Stimulated activated CD4-positive, alpha-beta T cell treated with anti-CD3 and anti-CD28 coated beads, Interleukin-1b, Interleukin-23, amount 100 ng/mL, for 48 hours (primary cell): ENCODE results near the gene KSR2.

ENCODE experiments used
- DNase-seq: peaks from one replicate; pipeline ENCODE4 v3.0.0-alpha.2; 2020

KSR2 gene

DNA sequence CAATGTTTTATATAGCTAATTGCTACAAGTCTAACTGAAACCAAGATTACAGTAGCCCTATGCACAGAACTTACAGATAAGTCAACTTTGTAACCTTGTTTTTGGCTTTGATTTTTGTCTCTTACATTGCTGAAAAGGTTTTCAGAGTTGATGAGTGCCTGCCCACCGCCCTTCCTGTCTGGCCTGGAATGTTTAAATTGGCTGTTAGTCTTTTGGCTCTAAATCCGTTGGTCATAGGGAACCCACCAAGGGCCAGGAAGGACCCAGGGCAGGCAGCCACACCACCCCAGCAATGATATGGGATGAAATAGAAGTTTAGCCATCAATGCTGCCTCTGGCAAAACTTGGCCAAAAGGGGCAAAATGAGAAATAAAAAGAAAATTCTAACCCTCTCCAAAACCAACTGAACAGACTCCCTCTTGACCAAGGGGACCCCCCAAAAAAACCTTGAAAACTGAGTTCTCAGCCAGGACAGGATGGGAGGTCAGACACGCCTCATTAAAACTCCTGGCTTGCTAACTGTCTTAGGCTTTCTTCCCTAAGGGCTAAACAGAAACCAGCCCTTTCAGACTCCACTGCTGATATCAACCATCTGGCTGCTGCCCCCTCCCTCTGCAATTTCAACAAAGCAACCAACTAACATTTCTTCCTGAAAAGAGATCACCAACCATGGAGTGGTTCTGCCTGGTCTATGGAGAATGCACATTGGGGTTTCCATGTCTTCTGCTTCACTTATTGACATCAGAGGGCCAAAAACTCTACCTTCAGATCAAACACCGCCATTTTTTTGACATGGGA, 365.3 kb downstream of the KSR2 start:
- no peak for DNase-seq

DNA sequence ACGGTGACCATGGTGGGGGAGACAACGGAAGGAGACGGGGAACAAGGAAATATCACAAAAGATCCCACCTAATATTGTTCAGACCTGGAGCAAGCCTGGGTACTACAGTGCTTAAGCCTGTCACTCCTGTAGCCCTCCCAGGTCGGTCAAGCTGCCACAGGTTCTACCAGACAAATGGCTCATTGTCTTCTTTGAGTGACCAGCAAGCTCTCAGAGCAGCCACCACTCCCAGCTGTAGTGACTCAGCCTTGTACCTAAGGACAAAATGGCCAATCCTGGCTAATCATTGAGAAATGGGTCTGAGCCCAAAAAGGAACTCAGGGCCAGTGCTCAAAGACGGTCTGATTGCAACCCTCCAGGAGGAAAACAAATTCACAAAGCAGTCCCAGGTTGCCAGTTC, 368.9 kb downstream of the KSR2 start:
- DNase-seq, result no peak

DNA sequence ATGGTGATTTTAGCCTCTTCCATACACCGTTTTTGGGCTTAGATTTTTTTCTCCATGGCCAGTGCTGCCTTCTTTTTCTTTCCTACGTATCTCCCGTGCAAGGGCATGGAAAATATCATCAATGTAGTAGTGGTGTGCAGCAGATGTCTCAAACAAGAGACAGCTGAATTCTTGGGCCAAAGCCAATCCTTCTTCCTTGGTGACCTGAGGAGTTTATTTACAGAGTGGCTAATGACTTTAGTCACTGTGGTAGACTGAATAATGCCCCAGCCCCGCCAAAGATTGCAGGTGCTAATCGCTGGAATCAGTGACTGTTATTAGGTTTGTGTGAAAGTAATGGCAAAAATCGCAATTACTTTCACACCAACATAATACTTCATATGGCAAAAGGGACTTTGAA, 371.8 kb downstream of the KSR2 start:
- DNase-seq, result no peak

DNA sequence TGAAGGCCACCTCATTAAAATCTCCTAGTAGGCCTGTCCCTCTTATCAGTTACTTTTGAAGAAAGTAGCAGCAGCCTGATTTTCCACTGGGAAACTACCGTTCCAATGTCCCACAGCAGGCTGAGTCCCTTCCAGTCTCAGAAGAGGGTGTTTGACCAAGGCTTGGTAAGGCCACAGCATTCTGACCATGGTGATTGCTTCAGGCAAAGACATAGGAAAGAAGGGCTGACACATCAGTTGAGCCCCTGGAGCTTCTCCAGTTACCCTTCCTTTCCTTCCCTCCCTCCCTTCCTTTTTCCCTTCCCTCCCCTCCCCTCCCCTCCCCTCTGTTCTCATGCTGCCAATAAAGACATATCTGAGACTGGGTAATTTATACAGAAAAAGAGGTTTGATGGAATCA, 373.0 kb downstream of the KSR2 start:
- DNase-seq, result no peak

DNA sequence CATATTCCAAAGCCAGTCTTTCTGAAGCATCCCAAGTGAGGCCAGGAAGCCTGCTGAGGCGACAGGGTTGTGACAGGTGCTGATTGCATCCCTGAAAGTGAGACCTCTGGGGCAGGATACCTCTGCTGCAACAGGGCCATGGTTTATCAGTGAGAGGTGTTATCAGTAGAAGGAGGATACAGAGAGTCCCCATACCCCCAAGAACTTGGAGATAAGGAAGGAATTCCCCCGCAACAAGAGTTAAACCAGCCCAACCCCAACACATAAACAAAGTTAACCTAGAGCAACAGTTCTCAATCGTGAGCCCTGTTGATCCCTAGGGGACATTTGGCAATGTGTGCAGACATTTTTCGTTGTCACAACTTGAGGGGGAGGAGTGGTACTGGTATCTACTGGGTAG, 374.3 kb downstream of the KSR2 start:
- no peak for DNase-seq

DNA sequence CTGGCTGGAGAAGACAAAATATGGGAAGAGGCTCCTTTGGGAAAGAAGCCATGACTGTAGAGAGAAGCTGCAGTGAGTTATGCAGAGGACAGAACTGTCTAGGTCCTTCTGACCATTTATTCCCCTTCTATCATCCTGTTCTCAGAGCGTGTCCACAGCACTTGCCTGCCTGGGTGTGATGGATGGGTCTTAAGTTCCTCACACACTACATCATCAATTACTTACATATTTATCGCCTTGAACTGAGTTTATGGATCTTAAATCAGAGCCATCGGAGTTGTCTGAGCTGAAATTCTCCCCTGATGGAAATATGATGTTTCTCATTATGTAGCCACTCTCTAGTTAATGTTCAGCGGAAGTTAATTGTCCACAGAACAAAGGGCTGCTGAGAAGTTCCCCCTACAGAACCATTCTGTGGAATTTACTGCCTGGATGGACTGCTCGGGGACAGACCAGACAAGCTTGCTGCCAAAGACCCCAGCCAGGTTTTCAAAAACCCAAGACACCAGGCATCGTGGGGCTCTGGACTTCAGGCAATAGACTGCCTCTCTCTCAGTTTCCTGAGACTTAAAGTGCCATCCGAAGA, 374.9 kb downstream of the KSR2 start:
- DNase-seq, result no peak

DNA sequence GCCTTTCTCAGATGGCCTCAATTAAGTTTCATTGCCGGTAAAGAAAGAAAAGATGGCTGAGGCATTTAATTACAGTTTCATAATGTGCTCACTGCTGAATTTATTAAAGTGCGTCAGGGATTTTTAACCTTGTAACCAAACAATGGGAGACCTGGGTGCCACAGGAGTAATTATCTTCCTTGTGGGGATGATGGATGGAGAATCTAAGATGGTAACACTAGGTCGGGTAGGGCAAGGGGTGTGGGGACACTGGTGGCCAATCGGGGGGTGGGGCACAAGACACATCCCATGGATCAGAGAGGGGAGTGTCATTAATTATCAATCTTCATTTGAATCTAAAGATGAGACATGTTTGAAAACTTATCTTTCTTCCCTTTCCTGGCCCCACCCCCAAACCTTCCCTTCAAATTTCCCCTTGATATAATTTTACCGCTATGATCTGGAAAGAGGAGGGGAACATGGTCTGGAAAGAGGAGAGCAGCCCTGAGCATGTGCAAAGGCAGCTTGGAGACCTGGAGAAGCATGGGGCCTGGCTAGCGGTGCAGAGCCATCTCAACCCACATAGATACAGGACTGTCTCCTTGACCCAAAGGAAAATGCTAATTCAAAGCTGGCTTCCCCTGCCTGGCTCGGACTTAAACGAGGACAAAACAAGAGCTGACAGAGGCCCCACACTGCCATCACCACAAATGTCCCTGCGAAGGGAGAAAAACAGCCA, 376.0 kb downstream of the KSR2 start:
- DNase-seq, result no peak

DNA sequence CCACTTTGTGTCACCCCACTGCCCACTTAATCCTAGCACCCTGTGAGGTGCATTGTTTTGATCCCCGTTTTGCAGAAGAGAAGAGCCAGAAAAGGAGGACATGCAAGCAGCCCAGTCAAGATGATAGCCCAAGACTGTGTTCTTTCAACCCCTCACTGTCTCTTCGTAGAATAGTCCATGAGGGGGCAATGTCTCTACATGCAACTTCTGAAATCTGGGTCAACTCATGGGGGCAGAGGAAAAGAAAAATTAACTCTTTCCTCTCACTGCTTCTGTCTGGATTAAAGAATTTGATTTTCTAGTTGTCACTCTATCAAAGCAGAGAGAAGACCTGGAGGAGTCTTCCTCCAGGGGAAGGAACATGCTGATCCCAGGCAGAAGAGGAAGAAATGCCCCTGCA, 377.8 kb downstream of the KSR2 start:
- no peak for DNase-seq

DNA sequence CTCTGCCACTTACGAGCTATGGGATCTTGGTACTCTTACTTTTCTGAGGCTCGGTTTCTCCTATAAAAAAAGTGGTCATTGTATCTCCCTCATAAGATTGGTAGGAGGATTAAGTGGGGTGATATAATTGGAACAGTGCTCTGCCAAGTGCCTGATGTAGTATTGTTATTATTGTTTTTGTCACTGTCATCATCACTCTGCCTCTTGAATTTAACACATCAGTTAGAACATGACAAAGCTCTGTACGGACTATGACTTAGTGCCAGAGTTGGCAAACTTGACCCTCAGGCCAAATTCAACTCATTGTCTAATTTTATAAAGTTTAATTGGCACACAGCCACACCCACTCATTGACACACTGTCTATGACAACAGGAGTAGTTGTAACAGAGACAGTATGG, 378.4 kb downstream of the KSR2 start:
- DNase-seq, result no peak

DNA sequence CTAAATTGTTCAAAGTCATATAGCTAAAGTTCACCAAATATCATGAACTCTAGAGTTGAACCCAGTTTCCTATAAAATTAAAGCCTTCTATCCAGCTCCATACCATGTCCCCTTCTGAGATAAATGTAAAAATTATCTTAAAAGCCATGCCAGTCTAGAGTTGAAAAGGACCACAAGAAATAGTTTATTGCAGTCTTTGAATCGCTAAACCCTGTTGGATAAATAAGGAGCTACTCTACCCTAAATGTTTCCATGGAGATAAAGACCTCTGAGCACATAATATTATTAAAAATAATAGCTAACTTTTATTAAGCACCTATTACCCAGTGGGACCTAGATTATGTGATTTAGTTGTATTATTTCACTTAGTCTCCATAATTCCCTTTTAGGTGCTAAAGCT, 379.8 kb downstream of the KSR2 start:
- DNase-seq, result no peak

DNA sequence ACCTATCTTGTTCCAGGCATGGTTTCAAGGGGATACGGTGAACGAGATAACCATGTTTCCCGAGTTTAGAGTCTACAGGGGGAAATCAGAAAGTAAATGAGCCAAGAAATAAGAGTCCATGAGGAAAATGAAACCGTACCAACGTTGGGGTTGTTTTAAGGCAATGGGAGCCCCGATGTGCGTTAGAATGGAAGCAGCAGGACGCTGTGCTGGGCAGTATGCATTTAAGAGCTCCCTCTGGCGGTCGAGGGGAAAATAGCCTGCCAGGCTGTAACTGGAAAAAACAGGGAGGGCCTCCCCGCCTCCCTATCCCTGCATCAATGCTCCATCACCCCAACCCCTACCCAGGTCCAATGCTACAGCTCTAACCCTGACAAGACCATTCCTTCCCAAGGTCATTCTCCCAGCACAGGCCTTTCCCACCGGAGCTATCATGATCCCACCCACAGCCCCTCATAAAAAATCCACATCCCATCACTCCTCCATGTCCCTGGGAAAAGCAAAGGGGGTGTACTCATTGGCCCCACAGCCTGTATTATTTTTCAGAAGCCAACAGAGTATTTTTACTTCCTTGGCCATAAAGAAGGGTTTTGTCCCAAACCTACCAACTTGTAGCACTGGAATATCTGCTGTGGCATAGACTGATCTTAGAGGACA, 381.0 kb downstream of the KSR2 start:
- peak; percentile 39 for DNase-seq

DNA sequence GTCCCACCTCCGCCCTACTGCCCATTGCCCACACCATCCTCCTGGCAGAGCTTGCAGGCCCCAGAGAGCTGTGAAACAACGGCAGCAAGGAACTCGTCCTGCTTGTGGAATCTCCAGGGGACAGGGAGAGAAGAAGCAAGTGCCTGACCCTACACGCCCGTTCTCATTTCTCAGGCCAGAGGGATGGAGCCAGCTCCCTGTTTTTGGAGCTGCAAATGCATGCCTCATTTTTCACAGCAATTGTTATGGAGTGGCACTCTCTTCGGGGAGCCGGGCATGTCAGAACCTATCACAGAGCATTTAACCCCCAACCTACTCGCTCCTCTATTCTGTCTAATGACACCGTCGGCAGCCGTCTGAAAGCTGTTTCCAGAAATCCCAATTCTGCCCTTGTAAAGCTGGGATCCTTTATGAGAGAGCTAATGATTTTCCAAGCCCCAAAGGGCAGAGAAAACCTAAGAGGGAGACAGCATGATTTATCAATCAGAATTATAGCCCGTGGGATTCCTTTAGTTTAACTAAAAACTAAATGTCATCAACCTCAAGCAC, 385.0 kb downstream of the KSR2 start:
- DNase-seq, result no peak

DNA sequence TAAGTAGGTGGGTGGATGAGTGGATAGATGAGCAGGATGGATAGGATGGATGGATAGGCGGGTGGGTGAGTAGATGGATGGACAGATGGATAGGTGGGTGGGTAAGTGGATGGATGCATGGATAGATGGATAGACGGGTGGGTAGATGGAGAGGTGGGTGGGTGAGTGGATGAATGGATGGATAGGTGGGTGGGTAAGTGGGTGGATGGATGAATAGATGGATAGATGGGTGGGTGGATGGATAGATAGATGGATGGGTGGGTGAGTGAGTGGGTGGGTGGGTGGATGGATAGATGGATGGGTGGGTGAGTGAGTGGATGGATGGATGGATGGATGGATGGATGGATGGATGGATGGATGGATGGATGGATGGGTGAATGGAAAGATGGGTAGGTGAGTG, 385.7 kb downstream of the KSR2 start:
- DNase-seq, result no peak

DNA sequence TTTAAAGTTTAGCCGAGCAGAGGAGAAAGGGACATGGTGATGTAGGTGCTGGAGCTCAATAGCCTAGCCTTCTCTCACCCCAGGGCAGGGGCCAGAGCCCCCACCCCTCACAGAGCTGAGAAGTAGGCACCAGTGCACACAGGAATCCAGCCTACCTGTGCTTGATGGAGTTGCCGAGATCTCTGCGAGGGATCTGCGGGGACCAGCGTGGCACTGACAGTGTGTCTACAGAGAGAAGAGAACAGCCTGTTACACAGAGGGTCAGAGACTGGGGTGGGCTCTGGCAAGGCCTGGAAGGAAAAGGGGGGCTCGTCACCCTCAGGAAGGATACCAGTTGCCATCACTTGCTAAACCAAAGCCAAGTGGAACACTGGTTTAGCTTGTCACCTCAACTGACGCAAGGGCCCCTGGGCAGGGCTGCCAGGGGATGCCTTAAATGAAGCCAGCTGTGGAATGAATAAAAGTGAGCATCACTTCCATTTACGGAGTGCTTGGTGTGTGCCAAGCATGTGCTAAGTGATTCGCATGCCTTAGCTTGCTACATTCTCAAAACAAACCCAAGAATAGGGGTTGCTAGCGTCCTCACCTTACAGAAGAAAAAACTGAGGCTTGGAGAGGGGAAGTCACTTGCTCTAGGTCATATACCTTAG, 386.5 kb downstream of the KSR2 start:
- no peak for DNase-seq

DNA sequence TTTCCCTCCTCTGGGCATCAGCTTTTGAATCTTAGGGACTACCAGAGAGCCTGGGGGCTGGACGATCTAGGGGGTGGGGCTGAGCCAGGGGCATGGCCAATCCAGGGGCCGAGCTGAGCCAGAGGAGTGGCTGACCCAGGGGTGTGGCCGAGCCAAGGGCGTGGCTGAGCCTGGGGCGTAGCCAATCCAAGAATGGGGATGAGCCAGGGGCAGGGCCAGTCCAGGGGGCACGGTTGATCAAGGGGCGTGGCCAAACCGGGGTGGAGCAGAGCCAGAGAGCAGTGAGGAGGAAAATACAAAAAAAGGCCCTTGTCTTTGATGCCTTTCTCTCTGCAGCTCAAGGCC, 388.1 kb downstream of the KSR2 start:
- peak; percentile 3 for DNase-seq

DNA sequence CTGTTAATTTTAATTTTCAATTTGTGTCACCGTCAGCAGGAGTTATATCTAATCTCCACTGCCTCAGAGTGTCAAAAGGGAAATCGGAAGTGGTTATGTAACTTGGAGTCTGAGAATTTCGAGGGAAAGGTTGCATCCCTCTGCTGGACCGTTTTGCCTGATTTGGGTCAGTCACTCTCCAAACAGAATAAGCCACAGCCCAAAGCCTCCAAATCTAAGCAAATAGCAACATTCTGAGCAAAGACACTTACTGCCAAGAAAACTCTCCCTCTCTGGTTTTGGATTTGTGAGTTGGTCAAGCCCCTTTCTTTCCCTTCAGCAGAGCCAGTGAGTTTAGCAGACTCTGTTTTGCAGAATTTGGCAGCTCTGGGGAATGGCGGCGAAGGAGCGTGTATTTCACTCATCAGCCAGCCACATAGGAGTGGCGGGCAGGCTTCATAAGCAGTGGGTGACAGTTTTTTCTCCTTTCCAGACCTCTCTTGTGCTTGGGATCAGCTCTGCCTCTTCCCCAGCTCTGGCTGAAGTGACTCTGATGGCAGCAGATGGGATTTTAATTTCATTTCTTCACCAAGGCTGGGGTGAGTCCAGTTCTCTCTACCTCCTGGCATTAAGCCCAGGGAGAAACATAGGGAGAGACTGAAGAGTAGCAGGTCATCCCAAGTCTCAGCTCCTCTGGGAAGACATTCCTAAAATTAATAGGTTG, 388.6 kb downstream of the KSR2 start:
- no peak for DNase-seq

DNA sequence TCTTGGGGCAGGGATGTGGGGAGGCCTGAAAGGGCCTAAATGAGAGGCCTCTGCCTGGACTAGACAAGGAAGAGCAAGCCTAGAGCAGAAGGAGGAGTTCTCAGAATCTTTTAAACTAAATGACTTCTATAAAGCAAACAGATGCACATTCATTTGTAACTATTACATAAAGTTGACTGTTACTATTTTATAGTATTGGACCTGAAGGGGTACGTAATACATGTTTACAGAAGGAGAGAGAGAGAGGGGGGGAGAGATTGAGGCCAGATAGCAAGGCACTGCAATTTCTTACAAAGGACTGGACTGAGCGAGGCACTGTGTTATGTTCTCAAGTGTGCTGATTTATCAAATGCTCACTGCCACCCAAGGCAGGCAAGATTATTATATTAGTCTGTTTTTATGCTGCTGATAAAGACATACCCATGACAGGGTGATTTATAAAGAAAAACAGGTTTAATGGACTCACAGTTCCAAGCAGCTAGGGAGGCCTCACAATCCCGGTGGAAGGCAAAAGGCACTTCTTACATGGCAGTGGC, 391.6 kb downstream of the KSR2 start:
- no peak for DNase-seq

DNA sequence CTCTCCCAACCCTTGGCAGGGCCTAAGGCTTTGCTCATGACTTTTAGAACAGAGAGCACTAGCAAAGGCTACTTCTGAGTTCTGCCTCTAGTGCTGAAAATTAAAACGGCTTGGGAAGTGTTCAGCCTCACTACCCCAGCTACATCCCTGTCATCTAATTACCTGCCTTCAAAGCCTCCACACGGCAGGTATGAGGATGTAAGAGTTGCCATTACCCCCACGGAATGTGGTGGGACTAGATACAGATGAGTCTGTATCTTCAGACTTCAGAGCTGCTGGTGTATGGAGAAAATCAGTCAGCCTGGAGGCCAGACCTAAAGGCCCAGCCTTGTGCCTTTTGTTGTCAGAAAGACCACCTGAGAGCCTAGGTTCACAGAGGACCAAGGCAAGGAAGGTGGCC, 392.7 kb downstream of the KSR2 start:
- no peak for DNase-seq

DNA sequence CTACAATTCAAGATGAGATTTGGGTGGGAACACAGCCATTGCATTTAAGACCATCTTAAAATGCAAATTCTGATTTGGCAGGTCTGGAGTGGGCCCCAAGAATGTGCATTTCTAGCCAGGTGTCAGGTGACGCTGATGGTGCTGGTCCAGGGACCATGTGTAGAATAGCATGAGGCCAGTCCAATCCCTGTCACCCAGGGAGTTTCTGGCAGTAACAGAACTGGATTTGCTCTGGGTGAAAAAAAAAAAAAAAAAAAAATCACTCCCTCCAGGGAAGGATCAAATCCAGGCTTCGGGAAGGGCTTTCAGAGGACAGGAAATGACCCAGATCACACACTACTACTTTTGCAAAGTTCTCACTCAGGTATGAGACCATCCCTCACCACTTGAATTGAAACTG, 394.1 kb downstream of the KSR2 start:
- DNase-seq, result no peak

DNA sequence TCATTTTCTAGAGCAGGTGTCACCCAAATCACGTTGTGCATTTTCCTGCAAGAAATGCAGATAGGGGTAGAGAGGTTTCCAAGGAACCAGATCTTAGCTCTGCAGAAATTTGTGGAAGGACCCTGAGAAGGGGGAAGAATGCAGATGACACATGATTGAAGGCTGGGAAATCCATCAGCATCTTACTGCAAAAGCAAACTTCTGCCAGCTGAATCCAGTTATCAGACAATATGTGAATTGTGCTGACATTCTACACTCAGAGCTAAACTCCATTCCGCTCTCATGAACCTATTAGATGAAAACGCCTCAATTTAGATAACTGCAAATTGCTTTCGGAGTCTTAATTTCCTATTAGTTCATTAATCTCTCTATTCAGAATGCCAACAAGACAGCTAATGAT, 396.0 kb downstream of the KSR2 start:
- no peak for DNase-seq

DNA sequence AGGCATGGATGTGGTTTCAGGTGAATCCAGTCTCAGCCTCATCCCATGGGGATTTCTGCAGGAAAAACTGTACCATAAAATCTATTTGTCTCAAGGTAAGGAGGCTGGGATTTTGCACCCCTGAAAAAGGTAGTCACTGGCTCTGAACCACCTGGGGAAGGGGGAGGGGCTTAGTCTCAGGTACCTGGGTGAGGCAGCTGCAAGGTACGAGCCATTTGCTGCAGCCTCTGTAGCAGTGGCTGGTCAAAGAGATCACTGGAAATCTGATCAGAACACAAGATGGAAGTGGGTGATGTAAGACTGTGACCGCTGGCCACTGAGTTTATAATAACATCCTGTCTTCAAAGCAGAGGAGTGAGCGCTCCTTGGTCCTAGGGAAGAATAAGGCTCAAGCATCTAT, 397.5 kb downstream of the KSR2 start:
- DNase-seq, result no peak

DNA sequence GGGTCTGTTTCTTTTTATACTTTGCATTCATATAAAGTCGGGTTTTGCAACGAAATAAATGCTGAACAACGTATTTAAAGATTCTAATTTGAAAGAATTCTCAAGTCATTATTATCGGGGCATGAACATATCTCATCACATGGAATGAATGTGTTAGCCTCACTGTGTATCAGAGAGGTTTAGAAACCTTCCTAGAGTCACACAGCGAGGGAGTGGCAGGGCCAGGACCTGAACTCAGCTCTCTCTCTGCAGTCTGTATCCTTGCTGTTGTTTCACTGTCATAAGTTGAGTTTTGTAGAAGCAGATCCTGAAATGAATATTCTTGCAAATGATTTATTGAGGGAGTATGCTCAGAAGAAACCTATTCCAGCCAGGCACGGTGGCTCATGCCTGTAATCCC, 398.2 kb downstream of the KSR2 start:
- no peak for DNase-seq
